Mesenchymal stem cell (in vitro differentiated cells and primary cell): ENCODE results near the gene CLIP1.

Experiments
- DNase-seq: peaks from one replicate; pipeline ENCODE4 v3.0.0-alpha.2; 2013
- H2AFZ ChIP-seq: one replicate; pipeline ENCODE4 v1.6.1; 2013; ENCODE audit warnings: low read depth, mild to moderate bottlenecking, control low read depth, inconsistent platforms, low read length, moderate library complexity
- H2AK5ac ChIP-seq: 2 replicates; pipeline ENCODE4 v1.6.1; 2013; ENCODE audit warnings: low read length, moderate library complexity, mild to moderate bottlenecking, inconsistent platforms; ENCODE audit not compliant: severe bottlenecking
- H2BK120ac ChIP-seq: one replicate; pipeline ENCODE4 v1.6.1; 2013; ENCODE audit warnings: low read depth, mild to moderate bottlenecking, inconsistent platforms, low read length, moderate library complexity
- H2BK12ac ChIP-seq, 2 experiments: one replicate each; pipeline ENCODE4 v1.6.1; 2013; ENCODE audit warnings: inconsistent platforms in 2 of 2, low read length in 2 of 2, mild to moderate bottlenecking in 2 of 2, moderate library complexity in 2 of 2, control low read depth in 1 of 2
- H2BK15ac ChIP-seq: one replicate; pipeline ENCODE4 v1.6.1; 2013; ENCODE audit warnings: mild to moderate bottlenecking, low read depth, inconsistent platforms; ENCODE audit not compliant: poor library complexity, severe bottlenecking
- H2BK5ac ChIP-seq: 2 replicates; pipeline ENCODE4 v1.6.1; 2013; ENCODE audit warnings: low read depth, mild to moderate bottlenecking, low read length, control low read depth, inconsistent platforms; ENCODE audit not compliant: poor library complexity, severe bottlenecking
- H3K14ac ChIP-seq, 2 experiments: one replicate each; pipeline ENCODE4 v1.6.1; 2013; ENCODE audit warnings: inconsistent platforms in 2 of 2, low read length in 2 of 2, control low read depth in 1 of 2, mild to moderate bottlenecking in 1 of 2, moderate library complexity in 1 of 2
- H3K18ac ChIP-seq, 2 experiments: one replicate each; pipeline ENCODE4 v1.6.1; 2013; ENCODE audit warnings: inconsistent platforms in 2 of 2, low read length in 2 of 2, control low read depth in 1 of 2, low read depth in 1 of 2, mild to moderate bottlenecking in 1 of 2
- H3K23ac ChIP-seq, 2 experiments: one replicate each; pipeline ENCODE4 v1.6.1; 2013; ENCODE audit warnings: inconsistent platforms in 2 of 2, low read length in 2 of 2, mild to moderate bottlenecking in 2 of 2, moderate library complexity in 2 of 2, control low read depth in 1 of 2
- H3K27ac ChIP-seq: 2 replicates; pipeline ENCODE4 v1.5.1; 2013; ENCODE audit warnings: mild to moderate bottlenecking, moderate library complexity, low read length, control low read depth, inconsistent platforms; ENCODE audit not compliant: poor library complexity, severe bottlenecking
- H3K27me3 ChIP-seq, 2 experiments: 2 replicates each; pipeline versions ENCODE4 v1.6.1 to v1.7.0; 2013; ENCODE audit warnings: low read length in 2 of 2, mild to moderate bottlenecking in 2 of 2, moderate library complexity in 2 of 2, control low read depth in 1 of 2, inconsistent platforms in 1 of 2; ENCODE audit not compliant: control insufficient read depth in 1 of 2, insufficient read depth in 1 of 2
- H3K36me3 ChIP-seq, 2 experiments: 2 replicates each; pipeline versions ENCODE4 v1.6.1 to v1.7.0; 2013; ENCODE audit warnings: low read length in 2 of 2, control low read depth in 1 of 2, inconsistent platforms in 1 of 2, low read depth in 1 of 2, mild to moderate bottlenecking in 1 of 2; ENCODE audit not compliant: insufficient read depth in 2 of 2, control insufficient read depth in 1 of 2
- H3K4ac ChIP-seq, 2 experiments: one replicate each; pipeline ENCODE4 v1.6.1; 2013; ENCODE audit warnings: inconsistent platforms in 2 of 2, low read length in 2 of 2, mild to moderate bottlenecking in 2 of 2, moderate library complexity in 2 of 2, control low read depth in 1 of 2, low read depth in 1 of 2
- H3K4me1 ChIP-seq: 2 replicates; pipeline ENCODE4 v1.6.1; 2013; ENCODE audit warnings: low read depth, low read length, control low read depth; ENCODE audit not compliant: control insufficient read depth, insufficient read depth
- H3K4me2 ChIP-seq: 2 replicates; pipeline ENCODE4 v1.6.1; 2013; ENCODE audit warnings: low read length, mild to moderate bottlenecking, inconsistent platforms; ENCODE audit not compliant: poor library complexity, severe bottlenecking
- H3K4me3 ChIP-seq, 2 experiments: 2 replicates each; pipeline versions ENCODE4 v1.5.1 to v1.7.0; 2013; ENCODE audit warnings: low read length in 2 of 2, mild to moderate bottlenecking in 2 of 2, control low read depth in 1 of 2, low read depth in 1 of 2; ENCODE audit not compliant: insufficient read depth in 1 of 2
- H3K79me1 ChIP-seq: replicated peaks from 2 replicates; pipeline ENCODE4 v1.6.1; 2013; ENCODE audit warnings: mild to moderate bottlenecking, control low read depth, low read length, inconsistent platforms; ENCODE audit not compliant: poor library complexity, severe bottlenecking
- H3K9ac ChIP-seq: 2 replicates; pipeline ENCODE4 v1.7.0; 2013; ENCODE audit warnings: mild to moderate bottlenecking, low read length, moderate library complexity
- H3K9me3 ChIP-seq: 2 replicates; pipeline ENCODE4 v1.7.0; 2013; ENCODE audit warnings: mild to moderate bottlenecking, low read length; ENCODE audit not compliant: control insufficient read depth
- H4K8ac ChIP-seq: one replicate; pipeline ENCODE4 v1.6.1; 2013; ENCODE audit warnings: inconsistent platforms, mild to moderate bottlenecking, low read length, moderate library complexity
- H4K91ac ChIP-seq: one replicate; pipeline ENCODE4 v1.6.1; 2013; ENCODE audit warnings: mild to moderate bottlenecking, low read length, inconsistent platforms
- WGBS: methylation state at CpG from one replicate; pipeline ENCODE4 v1.1.7; 2013; ENCODE audit warnings: mixed read lengths; 5-methylcytosine and 5-hydroxymethylcytosine counted together

Gene CLIP1

DNA sequence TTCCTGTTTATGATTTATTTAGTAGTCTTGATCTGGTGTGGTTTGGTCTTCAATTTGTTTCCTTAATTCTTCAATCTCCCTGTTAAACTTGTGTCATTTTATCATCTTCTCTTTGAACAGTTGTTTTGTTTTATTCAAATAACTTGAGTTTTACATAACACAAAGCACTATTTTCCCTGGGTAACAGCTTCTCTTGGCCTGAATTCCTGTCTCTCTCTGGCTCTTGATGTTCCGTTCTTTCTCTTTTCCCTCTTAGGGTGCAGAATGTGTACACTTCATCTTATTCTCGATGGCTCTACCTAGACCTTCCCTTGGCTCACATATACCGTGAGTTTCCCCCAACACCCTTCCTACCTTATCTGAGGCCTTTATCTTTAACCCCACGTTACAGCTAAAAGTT lies 119.4 kb downstream of the CLIP1 start:
- Histone ChIP-seq H4K91ac (no peak overlapping the region), H3K14ac (no peak overlapping the region), H2BK120ac (no peak overlapping the region), H4K8ac (no peak overlapping the region), H3K4ac (no peak overlapping the region), H3K4me3 (no peak overlapping the region), H3K36me3 (peaks cover 24 to 80% of the 10 kb centered on the region in 2 experiments), H2AFZ (no peak overlapping the region), H3K9ac (no peak overlapping the region), H3K9me3 (no peaks in the 10 kb centered on the region), H2AK5ac (no peak overlapping the region), H2BK5ac (no peak overlapping the region), H3K4me1 (no peaks in the 10 kb centered on the region), H2BK15ac (no peak overlapping the region), H2BK12ac (no peak overlapping the region), H3K79me1 (peaks cover 1% of the 10 kb centered on the region), H3K4me2 (no peak overlapping the region), H3K27me3 (no peaks in the 10 kb centered on the region), H3K27ac (no peak overlapping the region), H3K18ac (no peak overlapping the region), H3K23ac (no peak overlapping the region)
- DNase-seq: no peak
- WGBS: 98% methylated on average over 3 of the region's 4 CpGs

DNA sequence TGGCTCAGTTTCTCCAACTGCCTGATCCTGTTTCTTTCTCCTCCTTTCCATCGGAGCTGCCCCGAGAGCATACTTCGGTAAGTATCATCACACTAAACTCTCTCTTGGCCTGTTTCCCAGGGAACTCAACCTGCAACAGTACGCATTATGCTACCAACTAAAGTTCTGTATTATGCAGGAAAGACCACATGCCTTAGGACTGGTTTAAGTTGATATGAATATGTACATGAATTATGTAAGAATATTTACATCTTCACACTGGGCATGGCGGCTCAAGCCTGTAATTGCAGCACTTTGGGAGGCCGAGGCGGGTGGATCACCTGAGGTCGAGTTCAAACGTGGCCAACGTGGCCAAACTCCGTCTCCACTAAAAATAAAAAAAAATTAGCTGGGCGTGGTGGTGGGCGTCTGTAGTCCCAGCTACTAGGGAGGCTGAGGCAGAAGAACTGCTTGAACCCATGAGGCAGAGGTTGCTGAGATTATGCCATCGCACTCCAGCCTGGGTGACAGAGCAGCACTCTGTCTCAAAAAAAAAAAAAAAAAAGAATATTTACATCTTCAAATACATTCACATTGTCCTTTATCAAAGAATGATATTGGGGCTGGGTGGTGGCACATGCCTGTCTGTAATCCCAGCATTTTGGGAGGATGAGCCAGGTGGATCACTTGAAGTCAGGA lies 124.3 kb downstream of the CLIP1 start:
- no peak overlapping the region for H2BK5ac ChIP-seq
- no peak overlapping the region for H3K23ac ChIP-seq
- no peak overlapping the region for H3K27ac ChIP-seq
- H2AK5ac ChIP-seq: no peak overlapping the region
- H2BK120ac ChIP-seq: no peak overlapping the region
- no peak overlapping the region for H2AFZ ChIP-seq
- no peaks in the 10 kb centered on the region for H3K4me1 ChIP-seq
- peaks cover 1% of the 10 kb centered on the region for H3K79me1 ChIP-seq
- no peak overlapping the region for H2BK12ac ChIP-seq
- peaks cover 3% of the 10 kb centered on the region for H3K9me3 ChIP-seq
- no peak overlapping the region for H4K8ac ChIP-seq
- 97% methylated on average over 9 of the region's 14 CpGs for WGBS
- no peak overlapping the region for H3K14ac ChIP-seq
- H3K27me3 ChIP-seq: no peaks in the 10 kb centered on the region
- DNase-seq: no peak
- H3K9ac ChIP-seq: no peak overlapping the region
- no peak overlapping the region for H3K4me2 ChIP-seq
- H3K36me3 ChIP-seq: peaks cover 18 to 66% of the 10 kb centered on the region in 2 experiments
- H3K18ac ChIP-seq: no peak overlapping the region
- H3K4me3 ChIP-seq: no peak overlapping the region
- no peak overlapping the region for H3K4ac ChIP-seq
- H2BK15ac ChIP-seq: no peak overlapping the region
- no peak overlapping the region for H4K91ac ChIP-seq

DNA sequence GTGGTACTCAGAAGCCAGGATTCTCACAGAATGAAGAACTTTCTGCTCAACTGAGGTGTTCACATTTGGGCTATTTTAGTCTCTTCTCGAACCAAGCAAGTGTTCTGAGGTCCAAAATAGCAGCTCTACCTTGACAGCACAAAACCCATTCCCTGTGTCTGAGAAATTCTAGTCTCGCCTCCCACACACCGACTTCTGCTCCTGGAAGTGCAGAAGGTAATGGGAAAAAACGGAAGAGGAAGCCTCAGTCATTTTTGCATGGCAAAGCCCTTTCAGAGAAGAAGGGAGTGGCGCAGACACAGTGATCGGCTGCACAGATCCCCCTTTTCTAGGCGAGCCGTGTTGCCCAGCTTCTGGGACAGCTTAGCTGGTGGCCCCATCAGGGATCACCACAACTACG lies 125.0 kb downstream of the CLIP1 start:
- no peak for DNase-seq
- no peak overlapping the region for H3K4ac ChIP-seq
- H3K9me3 ChIP-seq: peaks cover 3% of the 10 kb centered on the region
- H3K4me1 ChIP-seq: no peaks in the 10 kb centered on the region
- no peak overlapping the region for H3K18ac ChIP-seq
- no peaks in the 10 kb centered on the region for H3K27me3 ChIP-seq
- no peak overlapping the region for H2BK5ac ChIP-seq
- no peak overlapping the region for H2AK5ac ChIP-seq
- H3K27ac ChIP-seq: no peak overlapping the region
- H4K8ac ChIP-seq: no peak overlapping the region
- no peak overlapping the region for H3K4me3 ChIP-seq
- no peak overlapping the region for H3K9ac ChIP-seq
- peaks cover 18 to 59% of the 10 kb centered on the region in 2 experiments for H3K36me3 ChIP-seq
- no peak overlapping the region for H2BK120ac ChIP-seq
- no peak overlapping the region for H2AFZ ChIP-seq
- no peak overlapping the region for H4K91ac ChIP-seq
- no peak overlapping the region for H2BK15ac ChIP-seq
- H3K4me2 ChIP-seq: no peak overlapping the region
- no peak overlapping the region for H3K14ac ChIP-seq
- WGBS: 98% methylated on average over 9 of the region's 9 CpGs
- no peak overlapping the region for H3K23ac ChIP-seq
- peaks cover 1% of the 10 kb centered on the region for H3K79me1 ChIP-seq
- no peak overlapping the region for H2BK12ac ChIP-seq

DNA sequence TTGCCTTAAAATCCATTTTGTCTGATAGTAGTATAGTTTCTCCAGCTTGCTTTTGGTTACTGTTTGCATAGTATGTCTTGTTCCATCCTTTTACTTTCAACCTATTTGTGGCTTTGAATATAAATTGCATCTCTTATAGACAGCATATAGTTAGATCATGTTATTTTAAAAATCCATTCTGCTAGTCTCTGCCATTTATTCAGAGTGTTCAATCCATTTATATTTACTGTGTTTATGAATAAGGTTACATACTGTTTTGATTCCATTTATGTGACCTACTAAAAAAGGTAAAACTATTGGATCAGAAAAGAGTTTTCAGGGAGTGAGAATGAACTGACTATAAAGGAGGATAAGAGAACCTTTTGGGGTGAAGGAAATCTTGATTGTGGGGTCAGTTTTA lies 126.6 kb downstream of the CLIP1 start:
- H3K9me3 ChIP-seq: peaks cover 3% of the 10 kb centered on the region
- no peak overlapping the region for H3K27ac ChIP-seq
- no peak overlapping the region for H3K23ac ChIP-seq
- H2BK120ac ChIP-seq: no peak overlapping the region
- no peaks in the 10 kb centered on the region for H3K27me3 ChIP-seq
- H3K79me1 ChIP-seq: peaks cover 1% of the 10 kb centered on the region
- H3K4ac ChIP-seq: no peak overlapping the region
- H3K36me3 ChIP-seq: peaks cover 23 to 65% of the 10 kb centered on the region in 2 experiments
- H3K14ac ChIP-seq: no peak overlapping the region
- no peak for DNase-seq
- no peak overlapping the region for H3K18ac ChIP-seq
- H2BK12ac ChIP-seq: no peak overlapping the region
- H4K91ac ChIP-seq: no peak overlapping the region
- H4K8ac ChIP-seq: no peak overlapping the region
- H3K9ac ChIP-seq: no peak overlapping the region
- H2AK5ac ChIP-seq: no peak overlapping the region
- no peak overlapping the region for H3K4me3 ChIP-seq
- H2BK5ac ChIP-seq: no peak overlapping the region
- no peak overlapping the region for H3K4me2 ChIP-seq
- H2AFZ ChIP-seq: no peak overlapping the region
- no peak overlapping the region for H2BK15ac ChIP-seq
- H3K4me1 ChIP-seq: no peaks in the 10 kb centered on the region
